K562 (cell line): ENCODE results near the gene CLDN5. TPM values are rescaled to one million over a fixed set of nuclear protein-coding genes. Genes with fewer than 3 reads are reported as not detected.
A peak's percentile ranks its signal among the peaks of the same experiment; 100 is the strongest.

Experiments used
- ATF1 ChIP-seq, 2 experiments: fragments of 450-650 bp in 1 of 2; IDR thresholded peaks; 2 replicates each; pipeline ENCODE4 v1.6.1; 2016; ENCODE audit warnings: missing compliant biosample characterization in 1 of 2, missing genetic modification characterization in 1 of 2
- BHLHE40 ChIP-seq: IDR thresholded peaks from 2 replicates; pipeline ENCODE4 v1.6.1; 2011; ENCODE audit warnings: low read length, improper control_type of control experiment
- CHD1 ChIP-seq: fragments of 200-600 bp; sonication (generic); IDR thresholded peaks from one replicate; pipeline ENCODE4 v1.6.1; 2012; ENCODE audit warnings: mild to moderate bottlenecking, moderate library complexity, low read length, inconsistent platforms
- DMBX1 ChIP-seq: fragments of 250-450 bp; sonication (Bioruptor Pico); IDR thresholded peaks from 2 replicates; pipeline ENCODE4 v1.8.0; 2022; ENCODE audit warnings: inconsistent platforms, mild to moderate bottlenecking, moderate library complexity, borderline replicate concordance
- ERF ChIP-seq: fragments of 450-650 bp; formaldehyde crosslinking; IDR thresholded peaks from 2 replicates; pipeline ENCODE4 v1.4.0; 2020; ENCODE audit warnings: mild to moderate bottlenecking, mixed read lengths
- MIER1 ChIP-seq: fragments of 450-650 bp; IDR thresholded peaks from 2 replicates; pipeline ENCODE4 v1.6.1; 2016; ENCODE audit warnings: antibody characterized with exemption, mild to moderate bottlenecking, low read depth
- NFXL1 ChIP-seq: fragments of 450-650 bp; formaldehyde crosslinking; IDR thresholded peaks from 2 replicates; pipeline ENCODE4 v1.4.0; 2021; ENCODE audit warnings: mild to moderate bottlenecking
- RBM25 ChIP-seq: fragments of 200-400 bp; formaldehyde crosslinking; IDR thresholded peaks from 2 replicates; pipeline ENCODE4 v1.6.1; 2018; ENCODE audit warnings: low read length, low read depth, moderate library complexity; ENCODE audit not compliant: severe bottlenecking
- RCOR1 ChIP-seq, 2 experiments: IDR thresholded peaks; 2 replicates each; pipeline ENCODE4 v1.6.1; 2012; ENCODE audit warnings: low read depth in 2 of 2, low read length in 2 of 2, borderline replicate concordance in 1 of 2, improper control_type of control experiment in 1 of 2
- RERE ChIP-seq: sonication (generic); formaldehyde crosslinking; IDR thresholded peaks from 2 replicates; pipeline ENCODE4 v1.8.0; 2023; ENCODE audit warnings: missing genetic modification reagents, mild to moderate bottlenecking, borderline replicate concordance
- SMAD3 ChIP-seq: fragments of 450-650 bp; formaldehyde crosslinking; conservative IDR thresholded peaks from 2 replicates; pipeline ENCODE4 v1.4.0; 2020; ENCODE audit warnings: mild to moderate bottlenecking
- SRF ChIP-seq, 2 experiments: fragments of 250-450, 450-650 bp in 1 of 2; sonication (Bioruptor Pico) in 1 of 2; sonication (generic) in 1 of 2; formaldehyde crosslinking; IDR thresholded peaks; 2 replicates each; pipeline versions ENCODE4 v1.5.0 to v1.5.1; 2020 to 2022; ENCODE audit warnings: mild to moderate bottlenecking in 1 of 2, missing genetic modification reagents in 1 of 2
- STAG1 ChIP-seq: sonication (generic); formaldehyde crosslinking; IDR thresholded peaks from 2 replicates; pipeline ENCODE4 v1.5.0; 2020; ENCODE audit warnings: missing genetic modification reagents, borderline replicate concordance
- TBL1XR1 ChIP-seq, 2 experiments: IDR thresholded peaks; 2 replicates each; pipeline ENCODE4 v1.6.1; 2012; ENCODE audit warnings: improper control_type of control experiment in 2 of 2, low read length in 2 of 2, mild to moderate bottlenecking in 1 of 2
- ZFPM2 ChIP-seq: fragments of 250-450 bp; sonication (Bioruptor Pico); IDR thresholded peaks from 2 replicates; pipeline ENCODE4 v1.5.1; 2022; ENCODE audit warnings: mild to moderate bottlenecking
- ZHX1 ChIP-seq: fragments of 150-350 bp; conservative IDR thresholded peaks from 2 replicates; pipeline ENCODE4 v1.6.1; 2014; ENCODE audit warnings: low read length
- ZNF134 ChIP-seq: fragments of 250-450 bp; sonication (Bioruptor Pico); conservative IDR thresholded peaks from 2 replicates; pipeline ENCODE4 v1.4.0; 2020
- ZNF41 ChIP-seq: fragments of 250-450 bp; sonication (Bioruptor Pico); conservative IDR thresholded peaks from 2 replicates; pipeline ENCODE4 v1.4.0; 2020; ENCODE audit warnings: mild to moderate bottlenecking
- ZNF77 ChIP-seq: fragments of 250-450 bp; sonication (Bioruptor Pico); IDR thresholded peaks from 2 replicates; pipeline ENCODE4 v1.5.0; 2020
- polyA plus RNA-seq, 8 experiments: library from polyadenylated mRNA; depleted of rRNA in 4 of 8; stranded (reverse) in 5 of 8; unstranded in 3 of 8; fragments of >200 nt; fragmentation: Nextera tagmentation in 2 of 8; fragmentation: Illumina TruSeq in 1 of 8; extraction: Ambion mirVana in 2 of 8; extraction: Trizol in 1 of 8; gene quantifications; 2 replicates each; pipeline versions ENCODE4 v1.2.1 to v1.2.3, GENCODE V29; 2011 to 2014; ENCODE audit warnings: inconsistent platforms in 1 of 8, missing spikeins in 1 of 8
- total RNA-seq, 7 experiments: library from RNA; depleted of rRNA in 6 of 7; stranded (reverse); fragments of >200 nt in 6 of 7; fragmentation: Illumina TruSeq in 2 of 7; extraction: Trizol in 2 of 7; gene quantifications; 2 replicates each; pipeline versions ENCODE4 v1.2.1 to v1.2.3, GENCODE V29; 2011 to 2021; ENCODE audit warnings: low replicate concordance in 1 of 7

CLDN5 gene
- total and polyA plus RNA-seq, 9 of the 15 experiments (the other 6 are each of a cell fraction or from before 2014, with no cell fraction given), result 0.20 TPM; not detected in 8

- TF ChIP-seq RERE (no peak), CHD1 (peak; percentile 94), ERF (peak; percentile 97), RBM25 (peak; percentile 88), SRF (CRISPR knock-in tag; IDR thresholded peaks at IDR 0.05) (peak; percentile 71 to 88; a peak in 3 of 4 replicates), RCOR1 (IDR thresholded peaks at IDR 0.05; ENCODE audit: borderline replicate concordance in 1 of 2, low read depth in 2 of 2, low read length in 2 of 2) (peak; percentile 67 to 88), STAG1 (CRISPR knock-in tag) (no peak), ZHX1 (no peak), ZNF41 (CRISPR knock-in tag) (peak; percentile 90), NFXL1 (CRISPR knock-in tag) (peak; percentile 95), MIER1 (no peak), ZNF134 (CRISPR knock-in tag) (peak; percentile 88), DMBX1 (peak; percentile 99), TBL1XR1 (IDR thresholded peaks at IDR 0.05; ENCODE audit: low read length in 2 of 2) (peak; percentile 46 to 56), BHLHE40 (peak; percentile 5; the same call in 1 of the 2 replicates), ZNF77 (CRISPR knock-in tag) (peak; percentile 67; the same call in 1 of the 2 replicates), SMAD3 (CRISPR knock-in tag) (peak; percentile 97), ATF1 (CRISPR knock-in tag; IDR thresholded peaks at IDR 0.05) (no peak), ATF1 (tag; IDR thresholded peaks at IDR 0.05) (peak; percentile 100), ZFPM2 (peak; percentile 81)
These were observed 44.6 kb downstream of the CLDN5 start, which contains the start of gene CDC45 (continued) for GRCh38 chr22:19479355-19480172.
